ENCODE results near the gene SRL.
"Not testable (repeated sequence)": the region's sequence is repeated elsewhere in the genome, so short reads cannot be mapped to it uniquely, and the experiment has no call there.

The SRL gene

GRCh38 chr16:4158143-4159093, 83.5 kb downstream of the SRL start:
- no peak for DNase-seq (ENCODE audit: low read depth)
- no peak for TF ChIP-seq CTCF (IDR thresholded peaks at IDR 0.05; ENCODE audit: control insufficient read depth, extremely low read depth, insufficient read depth)
- H3K4me3 ChIP-seq (ENCODE audit: low read depth, low read length): no peak overlapping the region

- no peak for TF ChIP-seq CTCF (IDR thresholded peaks at IDR 0.05; ENCODE audit: control insufficient read depth, extremely low read depth, insufficient read depth)
- H3K4me3 ChIP-seq (ENCODE audit: low read depth, low read length): no peak overlapping the region
- DNase-seq (ENCODE audit: low read depth): no peak
Observed at GRCh38 chr16:4157376-4157825, 84.5 kb downstream of the SRL start.

GRCh38 chr16:4156503-4156902, 85.4 kb downstream of the SRL start:
- H3K4me3 ChIP-seq (ENCODE audit: low read depth, low read length); DNase-seq (ENCODE audit: low read depth): not testable (repeated sequence)

GRCh38 chr16:4153364-4153763, 88.5 kb downstream of the SRL start:
- H3K4me3 ChIP-seq (ENCODE audit: low read depth, low read length); DNase-seq (ENCODE audit: low read depth): not testable (repeated sequence)

- H3K4me3 ChIP-seq (ENCODE audit: low read depth, low read length): no peak overlapping the region
- no peak for TF ChIP-seq CTCF (IDR thresholded peaks at IDR 0.05; ENCODE audit: control insufficient read depth, extremely low read depth, insufficient read depth)
- DNase-seq (ENCODE audit: low read depth): no peak
Observed at GRCh38 chr16:4152267-4152666, 89.6 kb downstream of the SRL start.

GRCh38 chr16:4147236-4147635, 94.6 kb downstream of the SRL start:
- no peak for TF ChIP-seq CTCF (IDR thresholded peaks at IDR 0.05; ENCODE audit: control insufficient read depth, extremely low read depth, insufficient read depth)
- H3K4me3 ChIP-seq (ENCODE audit: low read depth, low read length): no peak overlapping the region
- DNase-seq (ENCODE audit: low read depth): no peak

GRCh38 chr16:4142268-4142667, 99.6 kb downstream of the SRL start:
- TF ChIP-seq CTCF (IDR thresholded peaks at IDR 0.05; ENCODE audit: control insufficient read depth, extremely low read depth, insufficient read depth): no peak
- no peak for DNase-seq (ENCODE audit: low read depth)
- H3K4me3 ChIP-seq (ENCODE audit: low read depth, low read length): no peak overlapping the region

GRCh38 chr16:4141604-4142003, 100.3 kb downstream of the SRL start:
- no peak for TF ChIP-seq CTCF (IDR thresholded peaks at IDR 0.05; ENCODE audit: control insufficient read depth, extremely low read depth, insufficient read depth)

More at GRCh38 chr16:4141604-4142003, 100.3 kb downstream of the SRL start:
- DNase-seq (ENCODE audit: low read depth): no peak
- H3K4me3 ChIP-seq (ENCODE audit: low read depth, low read length): no peak overlapping the region

Measured in LNCaP clone FGC (cell line).